Hypothalamus (tissue), 51 donors: ENCODE results near the gene CALN1.

Source experiments
- DNase-seq, 51 donors: peaks; one replicate each; lab custom pipeline; 2025; lab: John Stamatoyannopoulos, UW

Gene CALN1

GRCh38 chr7:71911051-71911450, 501.1 kb downstream of the CALN1 start:
- DNase-seq: no peak

GRCh38 chr7:71905821-71906220, 506.3 kb downstream of the CALN1 start:
- no peak for DNase-seq

GRCh38 chr7:71904484-71904883, 507.7 kb downstream of the CALN1 start:
- DNase-seq: no peak

GRCh38 chr7:71900556-71900955, 511.6 kb downstream of the CALN1 start:
- DNase-seq: no peak

- peak in 1 of 51 donors; percentile 23 for DNase-seq
Measured at GRCh38 chr7:71896535-71896934, 515.6 kb downstream of the CALN1 start.

GRCh38 chr7:71886046-71886445, 526.1 kb downstream of the CALN1 start:
- DNase-seq: peak in 22 of 51 donors; percentile 1 to 36 (median 12)

- DNase-seq: peak in 2 of 51 donors; percentile 20 to 36
Measured at GRCh38 chr7:71885487-71885886, 526.7 kb downstream of the CALN1 start.

GRCh38 chr7:71883415-71883814, 528.7 kb downstream of the CALN1 start:
- DNase-seq: no peak

GRCh38 chr7:71871446-71871845, 540.7 kb downstream of the CALN1 start:
- no peak for DNase-seq

- no peak for DNase-seq
Measured at GRCh38 chr7:71870812-71871211, 541.3 kb downstream of the CALN1 start.

GRCh38 chr7:71868797-71869196, 543.3 kb downstream of the CALN1 start:
- DNase-seq: peak in 1 of 51 donors; percentile 21

GRCh38 chr7:71867626-71868025, 544.5 kb downstream of the CALN1 start:
- DNase-seq: no peak

- no peak for DNase-seq
Measured at GRCh38 chr7:71865172-71865571, 547.0 kb downstream of the CALN1 start.

GRCh38 chr7:71864130-71864529, 548.0 kb downstream of the CALN1 start:
- DNase-seq: no peak

- DNase-seq: no peak
Measured at GRCh38 chr7:71860572-71860971, 551.6 kb downstream of the CALN1 start.

GRCh38 chr7:71857338-71857737, 554.8 kb downstream of the CALN1 start:
- DNase-seq: no peak

- DNase-seq: no peak
Measured at GRCh38 chr7:71854546-71855397, 557.4 kb downstream of the CALN1 start.

GRCh38 chr7:71851776-71852498, 560.2 kb downstream of the CALN1 start:
- DNase-seq: no peak

- DNase-seq: no peak
Measured at GRCh38 chr7:71846160-71846559, 566.0 kb downstream of the CALN1 start.

GRCh38 chr7:71843676-71844075, 568.5 kb downstream of the CALN1 start:
- DNase-seq: peak in 2 of 51 donors; percentile 20 to 50

GRCh38 chr7:71842786-71843185, 569.4 kb downstream of the CALN1 start:
- DNase-seq: no peak

- peak in 1 of 51 donors; percentile 4 for DNase-seq
Measured at GRCh38 chr7:71842381-71842780, 569.8 kb downstream of the CALN1 start.
